ENCODE measurements around the gene MS4A6E.

GRCh38 chr11:60375316-60375715 lies 48.3 kb downstream of the MS4A6E start:
- TF ChIP-seq, protein P1, sequence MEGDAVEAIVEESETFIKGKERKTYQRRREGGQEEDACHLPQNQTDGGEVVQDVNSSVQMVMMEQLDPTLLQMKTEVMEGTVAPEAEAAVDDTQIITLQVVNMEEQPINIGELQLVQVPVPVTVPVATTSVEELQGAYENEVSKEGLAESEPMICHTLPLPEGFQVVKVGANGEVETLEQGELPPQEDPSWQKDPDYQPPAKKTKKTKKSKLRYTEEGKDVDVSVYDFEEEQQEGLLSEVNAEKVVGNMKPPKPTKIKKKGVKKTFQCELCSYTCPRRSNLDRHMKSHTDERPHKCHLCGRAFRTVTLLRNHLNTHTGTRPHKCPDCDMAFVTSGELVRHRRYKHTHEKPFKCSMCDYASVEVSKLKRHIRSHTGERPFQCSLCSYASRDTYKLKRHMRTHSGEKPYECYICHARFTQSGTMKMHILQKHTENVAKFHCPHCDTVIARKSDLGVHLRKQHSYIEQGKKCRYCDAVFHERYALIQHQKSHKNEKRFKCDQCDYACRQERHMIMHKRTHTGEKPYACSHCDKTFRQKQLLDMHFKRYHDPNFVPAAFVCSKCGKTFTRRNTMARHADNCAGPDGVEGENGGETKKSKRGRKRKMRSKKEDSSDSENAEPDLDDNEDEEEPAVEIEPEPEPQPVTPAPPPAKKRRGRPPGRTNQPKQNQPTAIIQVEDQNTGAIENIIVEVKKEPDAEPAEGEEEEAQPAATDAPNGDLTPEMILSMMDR (IDR thresholded peaks at IDR 0.05) = no peak
- no peak for TF ChIP-seq POLR2A (IDR thresholded peaks at IDR 0.05)
